IPS DF 6.9 (cell line): ENCODE results near the gene APP.

Source experiments
- DNase-seq: peaks from one replicate; pipeline ENCODE4 v3.0.0-alpha.2; 2013; ENCODE audit warnings: low read depth, low spot score
- H3K27ac ChIP-seq: one replicate; pipeline ENCODE4 v1.5.1; 2013; ENCODE audit warnings: low read length, control low read depth
- H3K27me3 ChIP-seq: 2 replicates; pipeline ENCODE4 v1.6.1; 2013; ENCODE audit warnings: mild to moderate bottlenecking, low read length; ENCODE audit not compliant: control insufficient read depth, insufficient read depth
- H3K36me3 ChIP-seq: 2 replicates; pipeline ENCODE4 v1.6.1; 2013; ENCODE audit warnings: low read length; ENCODE audit not compliant: control insufficient read depth, insufficient read depth
- H3K4me1 ChIP-seq: 2 replicates; pipeline ENCODE4 v1.6.1; 2013; ENCODE audit warnings: low read length; ENCODE audit not compliant: control insufficient read depth, insufficient read depth
- H3K4me3 ChIP-seq: 2 replicates; pipeline ENCODE4 v1.5.1; 2013; ENCODE audit warnings: mild to moderate bottlenecking, low read length
- H3K9me3 ChIP-seq: 2 replicates; pipeline ENCODE4 v1.6.1; 2013; ENCODE audit warnings: low read length, inconsistent platforms; ENCODE audit not compliant: control insufficient read depth, insufficient read depth
- WGBS: extraction: QIAGEN DNeasy Blood & Tissue Kit; methylation state at CpG from one replicate; pipeline ENCODE4 v1.1.7; 2013; ENCODE audit warnings: mixed read lengths, missing lambda C conversion rate; ENCODE audit not compliant: insufficient read length, insufficient coverage; 5-methylcytosine and 5-hydroxymethylcytosine counted together

Gene APP

GRCh38 chr21:26127918-26128317 lies 42.7 kb downstream of the APP start:
- H3K27me3 ChIP-seq: no peaks in the 10 kb centered on the region
- peaks cover 9% of the 10 kb centered on the region; the same call in 1 of the 2 replicates for H3K4me1 ChIP-seq
- H3K27ac ChIP-seq: no peak overlapping the region
- H3K36me3 ChIP-seq: no peaks in the 10 kb centered on the region
- H3K4me3 ChIP-seq: no peak overlapping the region
- no peaks in the 10 kb centered on the region for H3K9me3 ChIP-seq
- no peak for DNase-seq
- no CpG with 5 or more reads among the region's 6 CpGs for WGBS

DNA sequence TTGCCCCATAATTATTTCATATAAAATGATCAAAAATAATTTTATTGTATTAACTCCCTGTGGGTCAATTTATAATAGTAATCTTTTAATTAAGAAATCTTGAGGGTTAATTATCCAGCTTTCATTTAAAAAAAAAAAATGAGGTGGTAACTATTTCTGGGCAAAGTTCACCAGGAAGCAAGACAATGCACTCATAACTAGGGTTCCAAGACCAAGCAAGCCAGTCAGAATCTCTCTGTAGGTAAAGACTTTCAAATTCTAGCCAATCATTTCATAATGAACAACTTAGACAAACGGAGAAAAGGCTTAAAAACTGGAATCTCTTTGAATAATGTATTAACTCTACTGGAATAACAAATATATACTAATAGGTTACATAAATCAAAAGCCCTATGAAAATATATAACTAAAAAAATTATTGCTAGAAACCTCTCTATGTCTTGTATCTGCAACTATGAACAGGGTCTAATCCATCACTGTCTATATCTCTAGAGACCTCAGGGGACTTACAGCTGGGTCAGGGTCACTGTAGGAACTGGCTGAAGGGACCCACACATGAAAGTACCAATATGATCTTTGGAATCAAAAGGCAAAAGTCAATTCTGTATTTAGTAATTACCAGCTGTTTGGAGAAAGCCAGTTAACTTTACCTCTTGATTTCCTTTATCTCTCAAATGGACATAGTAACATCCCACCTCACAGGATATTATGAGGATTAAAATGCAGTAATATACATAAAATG lies 43.3 kb downstream of the APP start:
- no peaks in the 10 kb centered on the region for H3K36me3 ChIP-seq
- WGBS: no CpG with 5 or more reads among the region's 1 CpG
- no peak for DNase-seq
- no peak overlapping the region for H3K4me3 ChIP-seq
- H3K9me3 ChIP-seq: no peaks in the 10 kb centered on the region
- no peaks in the 10 kb centered on the region for H3K27me3 ChIP-seq
- H3K4me1 ChIP-seq: peaks cover 9% of the 10 kb centered on the region; the same call in 1 of the 2 replicates
- no peak overlapping the region for H3K27ac ChIP-seq

- H3K4me1 ChIP-seq: peaks cover 9% of the 10 kb centered on the region; the same call in 1 of the 2 replicates
- H3K9me3 ChIP-seq: no peaks in the 10 kb centered on the region
- no CpG with 5 or more reads among the region's 4 CpGs for WGBS
These were observed 44.4 kb downstream of the APP start for GRCh38 chr21:26126168-26126553.

GRCh38 chr21:26125433-26126167 lies 45.0 kb downstream of the APP start:
- H3K27ac ChIP-seq: no peak overlapping the region
- H3K4me1 ChIP-seq: peaks cover 9% of the 10 kb centered on the region; the same call in 1 of the 2 replicates
- no peaks in the 10 kb centered on the region for H3K36me3 ChIP-seq
- H3K4me3 ChIP-seq: no peak overlapping the region
- H3K27me3 ChIP-seq: no peaks in the 10 kb centered on the region
- no CpG with 5 or more reads among the region's 8 CpGs for WGBS
- DNase-seq: no peak
- no peaks in the 10 kb centered on the region for H3K9me3 ChIP-seq

More at GRCh38 chr21:26126168-26126553, 44.4 kb downstream of the APP start:
- H3K4me3 ChIP-seq: no peak overlapping the region
- no peak for DNase-seq
- no peaks in the 10 kb centered on the region for H3K36me3 ChIP-seq
- no peak overlapping the region for H3K27ac ChIP-seq
- no peaks in the 10 kb centered on the region for H3K27me3 ChIP-seq

GRCh38 chr21:26124896-26125295 lies 45.7 kb downstream of the APP start:
- DNase-seq: no peak
- Histone ChIP-seq H3K4me1 (peaks cover 8% of the 10 kb centered on the region; the same call in 1 of the 2 replicates), H3K36me3 (no peaks in the 10 kb centered on the region), H3K4me3 (no peak overlapping the region), H3K27ac (no peak overlapping the region), H3K27me3 (no peaks in the 10 kb centered on the region), H3K9me3 (no peaks in the 10 kb centered on the region)
- WGBS: no CpG with 5 or more reads among the region's 7 CpGs

DNA sequence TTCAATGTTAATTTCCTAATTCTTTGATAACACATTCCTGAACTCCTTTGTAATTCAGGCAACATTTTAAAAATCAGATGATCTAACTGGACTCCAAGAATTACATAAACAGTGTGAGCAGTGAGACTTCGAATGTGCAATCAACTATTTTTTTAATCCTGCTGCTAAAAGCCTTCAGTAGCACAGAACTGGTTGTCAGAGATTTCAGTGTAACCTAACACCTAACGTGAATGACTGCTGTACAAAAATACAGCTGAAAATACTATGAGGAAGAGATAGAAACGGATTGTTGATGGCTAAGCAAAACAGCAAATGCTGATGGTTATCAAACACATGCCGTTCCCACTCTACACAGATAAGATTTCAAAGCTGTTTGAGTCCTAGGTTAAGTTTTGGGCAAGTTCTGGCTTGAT lies 46.1 kb downstream of the APP start:
- Histone ChIP-seq H3K27me3 (no peaks in the 10 kb centered on the region), H3K36me3 (no peaks in the 10 kb centered on the region), H3K4me3 (no peak overlapping the region), H3K4me1 (peaks cover 8% of the 10 kb centered on the region; the same call in 1 of the 2 replicates), H3K9me3 (no peaks in the 10 kb centered on the region), H3K27ac (no peak overlapping the region)
- WGBS: no CpG with 5 or more reads among the region's 4 CpGs
- no peak for DNase-seq

- Histone ChIP-seq H3K9me3 (no peaks in the 10 kb centered on the region), H3K27ac (no peak overlapping the region), H3K4me3 (no peak overlapping the region), H3K27me3 (no peaks in the 10 kb centered on the region), H3K36me3 (no peaks in the 10 kb centered on the region), H3K4me1 (peaks cover 8% of the 10 kb centered on the region; the same call in 1 of the 2 replicates)
- DNase-seq: no peak
- WGBS: no CpG with 5 or more reads among the region's 1 CpG
These were observed 47.6 kb downstream of the APP start for GRCh38 chr21:26123012-26123411.

GRCh38 chr21:26120828-26121227 lies 49.7 kb downstream of the APP start:
- H3K4me3 ChIP-seq: no peak overlapping the region
- H3K27ac ChIP-seq: no peak overlapping the region
- WGBS: no CpG with 5 or more reads among the region's 4 CpGs
- H3K9me3 ChIP-seq: no peaks in the 10 kb centered on the region
- no peak for DNase-seq
- no peaks in the 10 kb centered on the region for H3K36me3 ChIP-seq
- H3K4me1 ChIP-seq: peaks cover 5% of the 10 kb centered on the region; the same call in 1 of the 2 replicates
- H3K27me3 ChIP-seq: no peaks in the 10 kb centered on the region

GRCh38 chr21:26119906-26120305 lies 50.7 kb downstream of the APP start:
- Histone ChIP-seq H3K9me3 (no peaks in the 10 kb centered on the region), H3K27me3 (no peaks in the 10 kb centered on the region), H3K4me1 (peaks cover 3% of the 10 kb centered on the region; the same call in 1 of the 2 replicates), H3K4me3 (no peak overlapping the region), H3K36me3 (no peaks in the 10 kb centered on the region), H3K27ac (no peak overlapping the region)
- no CpG with 5 or more reads among the region's 1 CpG for WGBS
- no peak for DNase-seq

DNA sequence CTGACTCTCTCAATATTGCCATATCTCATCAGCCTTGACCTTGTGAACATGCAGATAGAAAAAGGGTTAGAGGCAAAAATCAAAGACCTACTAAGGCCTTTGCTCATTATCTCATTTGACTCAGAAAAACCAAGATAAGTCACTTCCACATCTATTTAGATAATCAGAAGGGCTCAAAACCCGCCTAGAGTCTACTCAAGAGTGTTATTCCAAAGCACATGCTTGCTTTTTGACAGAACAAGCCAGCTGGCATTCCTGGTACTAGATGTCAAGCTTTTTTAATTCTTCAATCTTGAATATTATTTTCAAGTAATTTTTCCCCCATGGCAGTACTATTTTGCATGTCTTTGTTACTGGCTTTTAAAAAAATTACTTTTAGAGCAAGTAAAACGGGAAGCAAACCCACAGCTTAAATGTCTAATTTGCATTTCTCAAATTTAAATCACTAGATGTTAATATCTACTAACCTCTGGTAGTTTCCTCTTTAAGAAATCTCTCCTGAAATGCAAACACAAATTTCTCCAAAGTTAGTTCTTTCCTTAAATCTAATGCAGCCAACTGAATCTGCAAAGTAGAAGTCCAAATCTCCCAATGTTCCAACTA lies 51.5 kb downstream of the APP start:
- WGBS: no CpG with 5 or more reads among the region's 2 CpGs
- no peaks in the 10 kb centered on the region for H3K4me1 ChIP-seq

More for the DNA sequence above, 51.5 kb downstream of the APP start:
- Histone ChIP-seq H3K27ac (no peak overlapping the region), H3K4me3 (no peak overlapping the region), H3K9me3 (no peaks in the 10 kb centered on the region), H3K27me3 (no peaks in the 10 kb centered on the region), H3K36me3 (no peaks in the 10 kb centered on the region)
- DNase-seq: no peak
